Neural progenitor cell (in vitro differentiated cells): Measurements from ENCODE around the gene OPCML. TPM values are rescaled to one million over a fixed set of nuclear protein-coding genes. Genes with fewer than 3 reads are reported as not detected.

Experiments used
- DNase-seq: peaks from one replicate; pipeline ENCODE4 v3.0.0-alpha.2; 2016; ENCODE audit warnings: low spot score
- H2AFZ ChIP-seq: fragments of 200-600 bp; sonication (generic); replicated peaks from 2 replicates; pipeline ENCODE4 v1.6.1; 2016; ENCODE audit warnings: antibody characterized with exemption
- H3F3A ChIP-seq: fragments of 200-600 bp; sonication (generic); 2 replicates; pipeline ENCODE4 v1.6.1; 2016; ENCODE audit warnings: antibody characterized with exemption, low read depth
- H3K27ac ChIP-seq: fragments of 200-600 bp; sonication (generic); 2 replicates; pipeline ENCODE4 v1.5.1; 2016; ENCODE audit warnings: mild to moderate bottlenecking
- H3K27me3 ChIP-seq: fragments of 200-600 bp; sonication (generic); 2 replicates; pipeline ENCODE4 v1.6.1; 2016; ENCODE audit warnings: mild to moderate bottlenecking, moderate library complexity
- H3K36me3 ChIP-seq: fragments of 200-600 bp; sonication (generic); 2 replicates; pipeline ENCODE4 v1.5.1; 2016
- H3K4me1 ChIP-seq: fragments of 200-600 bp; sonication (generic); 2 replicates; pipeline ENCODE4 v1.6.1; 2016; ENCODE audit warnings: mixed run types
- H3K4me2 ChIP-seq: fragments of 200-600 bp; sonication (generic); 2 replicates; pipeline ENCODE4 v1.6.1; 2016
- H3K4me3 ChIP-seq: fragments of 200-600 bp; sonication (generic); 2 replicates; pipeline ENCODE4 v1.5.1; 2016
- H3K79me2 ChIP-seq: fragments of 200-600 bp; sonication (generic); 2 replicates; pipeline ENCODE4 v1.6.1; 2016; ENCODE audit warnings: low read depth
- H3K9ac ChIP-seq: fragments of 200-600 bp; sonication (generic); 2 replicates; pipeline ENCODE4 v1.6.1; 2016
- H3K9me3 ChIP-seq: fragments of 200-600 bp; sonication (generic); 2 replicates; pipeline ENCODE4 v1.5.1; 2016; ENCODE audit warnings: low read depth
- H4K20me1 ChIP-seq: fragments of 200-600 bp; sonication (generic); 2 replicates; pipeline ENCODE4 v1.6.1; 2016; ENCODE audit warnings: low read depth
- H3K27ac Mint-ChIP-seq: 3 replicates; pipeline ENCODE4 v1.8.0; 2021; ENCODE audit warnings: mixed read lengths
- H3K27me3 Mint-ChIP-seq: 2 replicates; pipeline ENCODE4 v1.8.0; 2022; ENCODE audit warnings: low read depth, mild to moderate bottlenecking, inconsistent platforms, moderate library complexity, mixed read lengths; ENCODE audit not compliant: insufficient read depth
- H3K36me3 Mint-ChIP-seq: 3 replicates; pipeline ENCODE4 v1.8.0; 2021; ENCODE audit warnings: mixed read lengths
- H3K4me1 Mint-ChIP-seq: 3 replicates; pipeline ENCODE4 v1.8.0; 2021; ENCODE audit warnings: mixed read lengths
- H3K4me3 Mint-ChIP-seq: 3 replicates; pipeline ENCODE4 v1.8.0; 2021; ENCODE audit warnings: mild to moderate bottlenecking, moderate library complexity, mixed read lengths
- H3K9me3 Mint-ChIP-seq: 3 replicates; pipeline ENCODE4 v1.8.0; 2020; ENCODE audit warnings: mixed read lengths
- EZH2 ChIP-seq: fragments of 200-600 bp; sonication (generic); IDR thresholded peaks from 2 replicates; pipeline ENCODE4 v1.6.1; 2017; ENCODE audit warnings: antibody characterized with exemption, mild to moderate bottlenecking, moderate library complexity
- EZH2phosphoT487 ChIP-seq: fragments of 200-600 bp; sonication (generic); IDR thresholded peaks from 2 replicates; pipeline ENCODE4 v1.6.1; 2017; ENCODE audit warnings: antibody characterized with exemption
- total RNA-seq: library from RNA; depleted of rRNA; stranded (reverse); fragments of >200 nt; gene quantifications from 2 replicates; pipeline ENCODE4 v1.2.3, GENCODE V29; 2015; ENCODE audit warnings: low replicate concordance
- TF ChIP-seq, protein P1 (sequence below): fragments of 200-600 bp; sonication (generic); IDR thresholded peaks from 2 replicates; pipeline ENCODE4 v1.5.1; 2017; ENCODE audit warnings: antibody characterized with exemption, mild to moderate bottlenecking

The OPCML gene
- total RNA-seq, 1 donor from 2014 or later, result 0.02 TPM

DNA sequence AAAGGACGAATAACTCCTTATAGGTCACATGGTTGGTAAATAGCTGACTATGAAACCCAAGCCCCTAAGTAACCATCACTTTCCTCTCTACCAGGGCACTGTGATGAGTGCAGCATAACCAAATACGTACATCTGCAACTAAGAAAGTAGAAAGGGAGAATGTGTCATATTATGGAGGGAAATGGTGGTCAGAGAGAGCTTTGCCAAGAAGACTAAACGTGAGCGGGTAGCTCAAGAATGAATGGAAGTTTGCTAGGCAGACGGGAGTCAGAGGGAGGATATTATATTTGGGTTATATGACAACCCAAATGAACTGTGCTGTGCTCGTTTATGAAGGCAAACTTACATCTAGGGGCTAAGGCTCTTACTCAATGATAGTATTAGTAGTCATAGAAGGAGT is 537.3 kb downstream of the OPCML start:
- DNase-seq, result no peak

DNA sequence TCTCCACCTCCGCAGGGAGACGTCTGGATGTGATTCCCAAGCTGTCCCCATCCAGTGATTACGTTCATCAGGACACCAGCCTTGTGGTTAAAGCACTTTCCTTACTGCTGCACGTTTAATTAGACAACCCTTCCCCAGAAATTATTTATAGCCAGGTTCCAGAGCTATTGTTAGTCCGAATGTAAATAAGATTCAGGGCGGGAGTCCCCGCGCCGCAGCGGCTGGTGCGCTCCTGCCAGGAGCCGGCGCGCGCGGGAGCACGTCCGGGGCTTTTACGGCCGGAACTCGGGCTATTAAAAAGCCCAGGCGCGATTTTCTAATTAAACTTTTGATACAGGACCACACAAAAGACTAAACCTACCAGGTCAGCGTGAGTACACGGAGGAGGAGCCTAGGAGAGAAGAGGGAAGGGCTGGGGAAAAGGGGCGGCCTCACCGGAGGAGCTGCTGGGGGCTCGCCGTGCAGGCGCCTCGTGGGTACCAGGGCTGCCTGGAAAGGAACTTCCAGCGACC is 538.3 kb downstream of the OPCML start:
- H3K27me3 Mint-ChIP-seq, result peaks cover 9% of the 10 kb centered on the region
- no peak overlapping the region for H3K27ac Mint-ChIP-seq
- H3K4me3 ChIP-seq, result peak overlapping the region; percentile 52
- H3K4me1 ChIP-seq, result peaks cover 21% of the 10 kb centered on the region
- H4K20me1 ChIP-seq, result no peaks in the 10 kb centered on the region
- H3K36me3 Mint-ChIP-seq, result peaks cover 3% of the 10 kb centered on the region
- no peaks in the 10 kb centered on the region for H3K9me3 ChIP-seq
- peak overlapping the region; percentile 78 for H3K4me3 Mint-ChIP-seq
- peak overlapping the region; percentile 78 for H3K4me2 ChIP-seq
- no peaks in the 10 kb centered on the region for H3K79me2 ChIP-seq
- no peaks in the 10 kb centered on the region for H3F3A ChIP-seq
- no peaks in the 10 kb centered on the region for H3K36me3 ChIP-seq
- peak overlapping the region; percentile 97 for H2AFZ ChIP-seq
- DNase-seq, result peak; percentile 48
- TF ChIP-seq EZH2, result peak; percentile 83
- TF ChIP-seq, protein P1, sequence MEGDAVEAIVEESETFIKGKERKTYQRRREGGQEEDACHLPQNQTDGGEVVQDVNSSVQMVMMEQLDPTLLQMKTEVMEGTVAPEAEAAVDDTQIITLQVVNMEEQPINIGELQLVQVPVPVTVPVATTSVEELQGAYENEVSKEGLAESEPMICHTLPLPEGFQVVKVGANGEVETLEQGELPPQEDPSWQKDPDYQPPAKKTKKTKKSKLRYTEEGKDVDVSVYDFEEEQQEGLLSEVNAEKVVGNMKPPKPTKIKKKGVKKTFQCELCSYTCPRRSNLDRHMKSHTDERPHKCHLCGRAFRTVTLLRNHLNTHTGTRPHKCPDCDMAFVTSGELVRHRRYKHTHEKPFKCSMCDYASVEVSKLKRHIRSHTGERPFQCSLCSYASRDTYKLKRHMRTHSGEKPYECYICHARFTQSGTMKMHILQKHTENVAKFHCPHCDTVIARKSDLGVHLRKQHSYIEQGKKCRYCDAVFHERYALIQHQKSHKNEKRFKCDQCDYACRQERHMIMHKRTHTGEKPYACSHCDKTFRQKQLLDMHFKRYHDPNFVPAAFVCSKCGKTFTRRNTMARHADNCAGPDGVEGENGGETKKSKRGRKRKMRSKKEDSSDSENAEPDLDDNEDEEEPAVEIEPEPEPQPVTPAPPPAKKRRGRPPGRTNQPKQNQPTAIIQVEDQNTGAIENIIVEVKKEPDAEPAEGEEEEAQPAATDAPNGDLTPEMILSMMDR, result no peak
- TF ChIP-seq EZH2phosphoT487, result peak; percentile 55
- no peak overlapping the region for H3K9ac ChIP-seq
- H3K9me3 Mint-ChIP-seq, result peaks cover 2% of the 10 kb centered on the region
- H3K4me1 Mint-ChIP-seq, result peaks cover 26% of the 10 kb centered on the region
- H3K27ac ChIP-seq, result no peak overlapping the region
- H3K27me3 ChIP-seq, result peaks cover 75% of the 10 kb centered on the region

More for the DNA sequence above, 537.3 kb downstream of the OPCML start:
- Histone ChIP-seq H3K36me3 (no peaks in the 10 kb centered on the region), H3K27me3 (peaks cover 73% of the 10 kb centered on the region), H3K79me2 (no peaks in the 10 kb centered on the region), H3K4me3 (no peak overlapping the region), H3K4me1 (peaks cover 29% of the 10 kb centered on the region), H3F3A (no peaks in the 10 kb centered on the region), H3K27ac (no peak overlapping the region), H3K9ac (no peak overlapping the region), H3K4me2 (no peak overlapping the region), H2AFZ (no peak overlapping the region), H4K20me1 (no peaks in the 10 kb centered on the region), H3K9me3 (no peaks in the 10 kb centered on the region)
- Mint-ChIP-seq H3K36me3 (peaks cover 1% of the 10 kb centered on the region), H3K9me3 (peaks cover 2% of the 10 kb centered on the region), H3K4me1 (peaks cover 33% of the 10 kb centered on the region), H3K27me3 (peaks cover 9% of the 10 kb centered on the region), H3K4me3 (no peak overlapping the region), H3K27ac (no peak overlapping the region)
- no peak for TF ChIP-seq EZH2
- TF ChIP-seq EZH2phosphoT487, result no peak
- TF ChIP-seq, protein P1, result no peak

DNA sequence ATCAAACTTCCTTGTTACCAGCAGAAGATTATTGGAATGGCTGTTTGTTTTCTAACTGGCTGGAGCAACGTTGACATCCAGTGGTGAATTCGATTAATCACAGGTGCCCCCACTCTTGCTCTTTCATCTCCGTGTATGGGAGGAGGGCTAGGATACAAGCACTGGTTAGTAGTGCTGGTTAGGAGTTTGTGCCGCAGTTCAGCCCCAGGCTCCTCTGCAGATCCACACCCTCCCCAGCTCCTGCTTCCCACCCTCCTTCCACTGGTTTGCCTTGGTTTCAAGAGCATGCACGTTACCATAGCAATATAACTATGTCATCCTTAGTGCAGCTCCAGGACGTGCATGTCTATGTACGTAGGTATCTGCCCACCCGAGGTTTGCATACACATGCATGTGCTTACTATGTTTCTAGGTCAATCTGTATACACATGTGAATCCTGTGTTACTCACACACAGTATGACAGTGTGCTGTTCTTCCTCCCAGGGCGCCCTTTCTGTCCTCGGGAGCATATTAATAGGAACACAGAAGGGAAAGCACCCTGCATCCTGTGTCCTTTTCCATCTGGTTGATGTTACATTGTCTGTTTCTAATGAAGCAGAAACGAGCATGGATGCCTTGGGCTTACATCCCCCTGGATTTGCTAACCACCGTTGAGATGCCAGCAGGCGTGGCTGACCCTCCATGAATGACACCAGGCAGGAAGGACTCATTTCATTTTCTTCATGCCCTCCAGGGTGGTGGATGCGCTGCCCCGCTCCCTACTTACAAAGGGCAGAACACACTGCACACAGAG is 539.3 kb downstream of the OPCML start:
- peaks cover 9% of the 10 kb centered on the region for H3K27me3 Mint-ChIP-seq

More for the DNA sequence above, 539.3 kb downstream of the OPCML start:
- H3K36me3 ChIP-seq, result no peaks in the 10 kb centered on the region
- peaks cover 25% of the 10 kb centered on the region for H3K4me1 Mint-ChIP-seq
- H3K27ac ChIP-seq, result no peak overlapping the region
- H3K27me3 ChIP-seq, result peaks cover 73% of the 10 kb centered on the region
- H3K9me3 ChIP-seq, result no peaks in the 10 kb centered on the region
- H4K20me1 ChIP-seq, result no peaks in the 10 kb centered on the region
- H3K36me3 Mint-ChIP-seq, result peaks cover 3% of the 10 kb centered on the region
- H3K4me1 ChIP-seq, result peaks cover 20% of the 10 kb centered on the region
- no peak overlapping the region for H2AFZ ChIP-seq
- H3K4me3 Mint-ChIP-seq, result peak overlapping the region; percentile 78
- peak overlapping the region; percentile 71 for H3K27ac Mint-ChIP-seq
- H3K9me3 Mint-ChIP-seq, result peaks cover 2% of the 10 kb centered on the region
- DNase-seq, result peak; percentile 73
- H3K79me2 ChIP-seq, result no peaks in the 10 kb centered on the region
- H3K4me3 ChIP-seq, result peak overlapping the region; percentile 52
- TF ChIP-seq, protein P1, result peak; percentile 12
- TF ChIP-seq EZH2phosphoT487, result no peak
- H3F3A ChIP-seq, result no peaks in the 10 kb centered on the region
- H3K9ac ChIP-seq, result no peak overlapping the region
- H3K4me2 ChIP-seq, result peak overlapping the region; percentile 78
